Astrocyte of the spinal cord (primary cell): ENCODE data around the gene PREX1.

Experiments used
- DNase-seq: peaks from one replicate; pipeline ENCODE4 v3.0.0; 2011; ENCODE audit warnings: low read depth, low spot score
- H3K4me3 ChIP-seq: 2 replicates; pipeline ENCODE4 v1.5.1; 2011; ENCODE audit warnings: low read depth, mild to moderate bottlenecking, low read length, moderate library complexity
- in situ Hi-C: cut with HindIII; loops from 2 replicates; pipeline ENCODE4 v1.10.0; 2017; ENCODE audit warnings: low sequenced_read_pairs
- TF ChIP-seq, protein P1 (sequence below): IDR thresholded peaks from 2 replicates; pipeline ENCODE4 v1.5.1; 2012; ENCODE audit warnings: low read depth, mild to moderate bottlenecking, low read length, inconsistent platforms

Gene PREX1

DNA sequence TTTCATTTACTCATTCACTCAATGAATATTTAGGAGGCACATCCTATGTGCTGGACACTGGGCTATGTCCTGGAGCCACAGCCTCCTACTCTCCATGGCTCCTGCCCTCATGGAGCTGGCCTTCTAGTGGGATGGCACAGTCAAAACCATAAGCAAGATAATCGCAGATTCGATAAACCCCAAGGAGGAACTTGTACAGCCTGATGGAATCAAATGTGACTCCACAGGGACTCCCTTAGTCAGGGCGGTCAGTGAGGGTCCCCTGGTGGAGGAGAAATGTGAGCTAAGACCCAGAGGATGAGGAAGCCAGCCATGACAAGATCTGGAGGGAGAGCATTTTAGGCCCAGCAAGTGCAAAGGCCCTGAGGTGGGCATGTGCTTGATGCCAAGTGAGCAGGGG lies 211.9 kb downstream of the PREX1 start:
- in situ Hi-C loops = no loop called here
- TF ChIP-seq, protein P1, sequence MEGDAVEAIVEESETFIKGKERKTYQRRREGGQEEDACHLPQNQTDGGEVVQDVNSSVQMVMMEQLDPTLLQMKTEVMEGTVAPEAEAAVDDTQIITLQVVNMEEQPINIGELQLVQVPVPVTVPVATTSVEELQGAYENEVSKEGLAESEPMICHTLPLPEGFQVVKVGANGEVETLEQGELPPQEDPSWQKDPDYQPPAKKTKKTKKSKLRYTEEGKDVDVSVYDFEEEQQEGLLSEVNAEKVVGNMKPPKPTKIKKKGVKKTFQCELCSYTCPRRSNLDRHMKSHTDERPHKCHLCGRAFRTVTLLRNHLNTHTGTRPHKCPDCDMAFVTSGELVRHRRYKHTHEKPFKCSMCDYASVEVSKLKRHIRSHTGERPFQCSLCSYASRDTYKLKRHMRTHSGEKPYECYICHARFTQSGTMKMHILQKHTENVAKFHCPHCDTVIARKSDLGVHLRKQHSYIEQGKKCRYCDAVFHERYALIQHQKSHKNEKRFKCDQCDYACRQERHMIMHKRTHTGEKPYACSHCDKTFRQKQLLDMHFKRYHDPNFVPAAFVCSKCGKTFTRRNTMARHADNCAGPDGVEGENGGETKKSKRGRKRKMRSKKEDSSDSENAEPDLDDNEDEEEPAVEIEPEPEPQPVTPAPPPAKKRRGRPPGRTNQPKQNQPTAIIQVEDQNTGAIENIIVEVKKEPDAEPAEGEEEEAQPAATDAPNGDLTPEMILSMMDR = no peak
- no peak for DNase-seq
- H3K4me3 ChIP-seq = no peak overlapping the region

DNA sequence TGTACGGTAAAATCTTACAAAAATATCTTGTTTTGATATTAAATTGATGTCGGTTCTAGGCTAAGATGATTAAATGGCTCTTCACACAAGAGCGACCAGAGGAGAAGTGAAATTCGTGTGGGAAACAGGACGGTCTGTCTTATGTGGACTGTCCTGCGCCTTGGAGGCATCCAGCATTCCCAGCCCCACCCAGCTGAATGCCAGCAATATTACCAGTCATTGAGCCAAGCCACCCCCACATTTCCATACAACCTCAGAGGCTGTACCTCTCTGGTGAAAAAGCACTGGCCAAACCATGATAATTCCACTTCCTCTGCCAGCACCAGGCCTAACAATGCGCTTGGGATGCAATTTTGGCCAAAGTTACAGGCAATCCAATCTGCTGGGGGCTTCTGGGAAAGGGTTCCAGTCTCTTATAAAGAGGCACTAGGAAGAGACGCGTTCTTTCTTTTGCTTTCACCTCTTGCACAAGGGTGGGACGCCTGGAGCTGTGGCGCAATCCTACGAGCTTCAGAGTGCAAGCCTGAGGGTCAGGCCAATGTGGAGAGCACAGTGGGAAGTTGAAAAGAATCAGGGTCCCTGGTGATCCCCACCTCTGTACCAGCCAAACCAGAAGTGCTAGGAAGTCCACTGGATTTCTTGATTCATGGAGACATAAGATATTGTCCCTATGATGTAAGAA lies 213.1 kb downstream of the PREX1 start:
- TF ChIP-seq, protein P1 = no peak
- in situ Hi-C loops = no loop called here
- no peak for DNase-seq
- H3K4me3 ChIP-seq = no peak overlapping the region

DNA sequence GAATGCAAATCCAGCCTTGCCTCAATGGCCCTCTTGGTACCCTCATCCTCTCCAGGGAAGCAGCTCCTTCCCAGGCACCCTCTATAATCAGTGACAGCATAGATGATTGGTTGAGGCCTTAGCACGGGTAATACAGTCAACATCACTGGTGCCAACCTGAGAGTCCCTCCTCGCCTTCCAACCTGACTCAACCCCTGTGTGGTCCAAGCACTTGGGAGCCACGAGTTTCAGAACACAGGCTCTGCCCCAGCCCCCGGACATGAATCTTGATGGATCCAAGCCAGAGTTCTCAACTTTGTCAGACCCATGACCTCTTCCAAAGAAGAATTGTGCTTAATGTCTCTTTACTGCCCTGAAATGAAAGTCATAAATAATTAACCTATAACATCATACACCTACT lies 213.9 kb downstream of the PREX1 start:
- H3K4me3 ChIP-seq = no peak overlapping the region
- TF ChIP-seq, protein P1 = no peak
- no peak for DNase-seq
- in situ Hi-C loops = no loop called here

DNA sequence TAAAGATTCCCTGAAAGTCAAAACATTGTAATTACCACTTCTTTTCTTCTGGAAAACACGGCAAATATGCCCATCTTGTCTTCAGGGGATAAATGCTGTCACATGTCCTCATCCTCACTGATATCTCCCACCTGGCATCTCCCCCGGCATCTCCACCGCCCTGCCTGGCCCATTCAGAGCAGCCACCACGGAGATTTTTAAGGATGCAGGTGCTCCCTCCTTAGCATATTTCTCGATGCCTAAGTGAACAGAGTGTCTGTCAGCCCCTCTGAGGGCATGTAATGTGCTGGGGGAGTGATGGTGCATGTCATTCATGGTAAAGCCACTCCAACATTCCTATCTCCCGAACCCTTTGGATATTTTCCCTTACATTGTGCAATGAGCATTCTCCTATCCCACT lies 215.5 kb downstream of the PREX1 start:
- DNase-seq = no peak
- in situ Hi-C loops = no loop called here
- H3K4me3 ChIP-seq = no peak overlapping the region
- TF ChIP-seq, protein P1 = no peak

DNA sequence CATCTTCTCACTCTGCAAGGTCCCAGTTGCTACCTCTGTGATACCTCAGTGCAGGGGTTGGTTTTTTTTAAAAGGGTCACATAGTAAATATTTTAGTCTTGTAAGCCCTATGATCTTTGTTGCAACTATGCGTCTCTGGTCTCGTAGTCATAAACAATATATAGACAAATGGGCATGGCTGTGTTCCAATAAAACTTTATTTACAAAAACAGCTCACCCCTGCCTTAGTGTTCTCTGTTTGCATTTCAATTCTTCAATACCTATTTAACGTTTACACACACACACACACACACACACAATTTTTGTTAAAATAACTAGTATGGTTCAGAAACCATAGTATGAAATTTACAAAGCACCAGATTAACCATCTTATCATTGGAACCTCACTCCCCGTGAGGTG lies 216.8 kb downstream of the PREX1 start:
- TF ChIP-seq, protein P1 = no peak
- no peak for DNase-seq
- in situ Hi-C loops = no loop called here
- no peak overlapping the region for H3K4me3 ChIP-seq

DNA sequence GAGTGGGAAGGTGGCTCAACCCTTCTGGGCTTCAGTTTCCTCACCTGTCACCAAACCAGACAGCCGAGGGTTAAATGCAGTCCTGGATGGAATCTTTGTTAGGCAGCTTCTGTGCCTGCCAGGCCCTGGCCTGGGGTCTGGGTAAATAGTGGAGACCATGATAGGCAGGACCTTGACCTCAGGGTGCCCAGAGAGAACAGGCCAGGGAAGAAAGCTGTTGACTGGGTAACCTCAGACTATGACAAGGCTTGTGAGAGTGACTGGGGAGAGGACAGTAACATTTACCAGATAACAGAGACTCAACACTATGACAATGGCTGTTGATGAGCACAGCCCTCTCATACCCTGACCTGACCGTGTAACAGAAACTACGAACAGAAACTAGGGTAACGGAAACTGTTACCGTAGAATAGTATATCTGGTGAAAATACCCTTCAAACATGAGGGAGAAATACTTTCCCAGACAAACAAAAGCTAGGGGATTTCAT lies 218.3 kb downstream of the PREX1 start:
- in situ Hi-C loops = no loop called here
- DNase-seq = no peak
- TF ChIP-seq, protein P1 = no peak
- H3K4me3 ChIP-seq = no peak overlapping the region

DNA sequence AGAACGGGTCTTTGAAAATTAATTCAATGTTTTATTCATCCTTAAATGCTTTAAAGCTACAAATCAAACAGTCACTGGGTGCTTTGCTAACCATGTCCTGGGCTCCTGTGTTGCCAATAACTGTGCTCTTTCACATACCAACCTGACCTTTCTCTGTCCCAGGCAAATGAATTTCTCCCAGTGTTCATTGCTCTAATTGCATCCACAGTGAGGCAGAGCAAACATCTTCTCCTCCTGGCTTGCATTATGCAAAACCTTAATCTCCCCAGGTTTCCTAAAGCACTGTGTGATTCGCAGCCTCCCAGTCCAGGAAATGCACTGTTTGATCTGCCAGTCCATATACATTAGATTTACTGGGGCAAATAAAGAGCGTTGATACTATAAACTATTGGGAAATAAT lies 219.0 kb downstream of the PREX1 start:
- TF ChIP-seq, protein P1 = no peak
- in situ Hi-C loops = no loop called here

More for the DNA sequence above, 219.0 kb downstream of the PREX1 start:
- DNase-seq = no peak
- no peak overlapping the region for H3K4me3 ChIP-seq
